SU-DHL-6 (cell line): ENCODE data around the gene RAG1.

Source experiments
- H2AFZ ChIP-seq: fragments of 200-600 bp; sonication (generic); 2 replicates; pipeline ENCODE4 v1.6.1; 2014; ENCODE audit warnings: low read depth, mild to moderate bottlenecking, moderate library complexity, mixed read lengths, antibody characterized with exemption, low read length; ENCODE audit not compliant: severe bottlenecking
- H3F3A ChIP-seq: fragments of 200-600 bp; shearing (Covaris generic); 2 replicates; pipeline ENCODE4 v1.6.0; 2016; ENCODE audit warnings: antibody characterized with exemption, mild to moderate bottlenecking; ENCODE audit not compliant: insufficient read depth
- H3K27ac ChIP-seq: fragments of 200-600 bp; sonication (generic); 2 replicates; pipeline ENCODE4 v1.5.1; 2016; ENCODE audit warnings: low read depth, mild to moderate bottlenecking, low read length, moderate library complexity, mixed read lengths
- H3K27me3 ChIP-seq: fragments of 200-600 bp; sonication (generic), shearing (Covaris generic); 2 replicates; pipeline ENCODE4 v1.6.0; 2014; ENCODE audit warnings: mild to moderate bottlenecking, low read length
- H3K36me3 ChIP-seq: fragments of 200-600 bp; sonication (generic); 2 replicates; pipeline ENCODE4 v1.6.1; 2014; ENCODE audit warnings: mild to moderate bottlenecking, low read length, mixed read lengths
- H3K4me2 ChIP-seq: fragments of 300-600, 200-600 bp; shearing (Covaris generic), sonication (generic); 2 replicates; pipeline ENCODE4 v1.6.0; 2014; ENCODE audit warnings: low read length, low read depth, mild to moderate bottlenecking; ENCODE audit not compliant: poor library complexity, severe bottlenecking
- H3K4me3 ChIP-seq: fragments of 200-600 bp; sonication (generic); 2 replicates; pipeline ENCODE4 v1.5.1; 2014; ENCODE audit warnings: antibody characterized with exemption, low read length, mild to moderate bottlenecking, mixed read lengths; ENCODE audit not compliant: insufficient read depth, poor library complexity, severe bottlenecking
- H3K79me2 ChIP-seq: fragments of 200-600 bp; sonication (generic); 2 replicates; pipeline ENCODE4 v1.6.1; 2014; ENCODE audit warnings: mild to moderate bottlenecking, low read length, moderate library complexity; ENCODE audit not compliant: insufficient read depth
- H3K9ac ChIP-seq: fragments of 200-600 bp; sonication (generic); 2 replicates; pipeline ENCODE4 v1.7.0; 2014; ENCODE audit warnings: mild to moderate bottlenecking, low read length
- H3K9me2 ChIP-seq: fragments of 200-600 bp; sonication (generic); replicated peaks from 2 replicates; pipeline ENCODE4 v1.6.1; 2014; ENCODE audit warnings: low read length; ENCODE audit not compliant: insufficient read depth
- H3K9me3 ChIP-seq: fragments of 200-600 bp; sonication (generic); 2 replicates; pipeline ENCODE4 v1.6.1; 2014; ENCODE audit warnings: low read length, mixed read lengths; ENCODE audit not compliant: insufficient read depth
- H4K20me1 ChIP-seq: fragments of 200-600 bp; sonication (generic); 2 replicates; pipeline ENCODE4 v1.6.1; 2014; ENCODE audit warnings: low read depth, mild to moderate bottlenecking, antibody characterized with exemption, low read length, moderate library complexity, mixed read lengths
- EZH2phosphoT487 ChIP-seq: fragments of 200-600 bp; sonication (generic), shearing (Covaris generic); conservative IDR thresholded peaks from 2 replicates; pipeline ENCODE4 v1.6.1; 2018; ENCODE audit warnings: mild to moderate bottlenecking, antibody characterized with exemption, low read length, moderate library complexity, mixed read lengths
- TF ChIP-seq, protein P1 (sequence below): fragments of 200-600 bp; sonication (generic); IDR thresholded peaks from one replicate; pipeline ENCODE4 v1.5.1; 2017; ENCODE audit warnings: antibody characterized with exemption, mild to moderate bottlenecking, low read length, moderate library complexity; ENCODE audit not compliant: insufficient read depth, poor library complexity, severe bottlenecking

The RAG1 gene

GRCh38 chr11:36565031-36565610 lies 2.7 kb upstream of the RAG1 start:
- Histone ChIP-seq H3F3A (no peaks in the 10 kb centered on the region), H3K27ac (no peak overlapping the region), H3K9me3 (no peaks in the 10 kb centered on the region), H3K4me2 (no peak overlapping the region), H3K9me2 (no peaks in the 10 kb centered on the region), H2AFZ (no peak overlapping the region), H3K4me3 (no peak overlapping the region), H4K20me1 (no peaks in the 10 kb centered on the region), H3K79me2 (no peaks in the 10 kb centered on the region), H3K9ac (no peak overlapping the region), H3K27me3 (no peaks in the 10 kb centered on the region), H3K36me3 (no peaks in the 10 kb centered on the region)
- TF ChIP-seq, protein P1, sequence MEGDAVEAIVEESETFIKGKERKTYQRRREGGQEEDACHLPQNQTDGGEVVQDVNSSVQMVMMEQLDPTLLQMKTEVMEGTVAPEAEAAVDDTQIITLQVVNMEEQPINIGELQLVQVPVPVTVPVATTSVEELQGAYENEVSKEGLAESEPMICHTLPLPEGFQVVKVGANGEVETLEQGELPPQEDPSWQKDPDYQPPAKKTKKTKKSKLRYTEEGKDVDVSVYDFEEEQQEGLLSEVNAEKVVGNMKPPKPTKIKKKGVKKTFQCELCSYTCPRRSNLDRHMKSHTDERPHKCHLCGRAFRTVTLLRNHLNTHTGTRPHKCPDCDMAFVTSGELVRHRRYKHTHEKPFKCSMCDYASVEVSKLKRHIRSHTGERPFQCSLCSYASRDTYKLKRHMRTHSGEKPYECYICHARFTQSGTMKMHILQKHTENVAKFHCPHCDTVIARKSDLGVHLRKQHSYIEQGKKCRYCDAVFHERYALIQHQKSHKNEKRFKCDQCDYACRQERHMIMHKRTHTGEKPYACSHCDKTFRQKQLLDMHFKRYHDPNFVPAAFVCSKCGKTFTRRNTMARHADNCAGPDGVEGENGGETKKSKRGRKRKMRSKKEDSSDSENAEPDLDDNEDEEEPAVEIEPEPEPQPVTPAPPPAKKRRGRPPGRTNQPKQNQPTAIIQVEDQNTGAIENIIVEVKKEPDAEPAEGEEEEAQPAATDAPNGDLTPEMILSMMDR, result no peak
- no peak for TF ChIP-seq EZH2phosphoT487

DNA sequence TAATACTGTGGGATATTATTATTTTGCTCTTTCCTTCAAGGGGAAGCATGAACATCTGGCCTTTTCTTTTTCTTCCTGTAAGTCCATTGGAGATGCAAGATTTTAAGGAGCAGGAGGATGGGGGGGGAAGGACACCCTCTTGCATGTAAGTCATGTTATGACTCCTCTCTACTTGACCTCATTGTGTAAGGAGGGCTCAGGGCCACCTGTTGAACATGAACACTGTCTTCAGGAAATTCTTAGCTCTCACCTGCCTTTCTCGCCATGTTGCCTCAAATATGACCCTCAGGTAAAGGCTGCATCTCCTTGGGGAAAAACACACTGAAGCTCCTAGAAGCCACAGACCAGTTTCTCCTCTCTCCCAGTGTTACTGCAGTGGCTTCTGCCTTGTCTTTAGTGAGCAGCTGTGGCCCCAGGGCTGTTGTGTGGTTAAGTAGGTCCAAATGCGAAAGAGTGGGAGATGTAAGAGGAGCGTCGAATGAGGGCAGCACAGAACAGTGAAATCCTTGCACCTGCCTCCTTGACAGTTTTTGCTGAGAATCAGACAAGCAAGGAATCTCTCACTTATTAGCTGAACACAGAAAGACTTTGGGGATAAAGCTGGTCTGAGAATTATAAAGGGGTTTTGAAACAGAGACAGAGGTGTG lies 1.3 kb upstream of the RAG1 start:
- no peak overlapping the region for H3K9ac ChIP-seq
- no peaks in the 10 kb centered on the region for H3K9me3 ChIP-seq
- TF ChIP-seq EZH2phosphoT487, result no peak
- TF ChIP-seq, protein P1, result no peak
- no peaks in the 10 kb centered on the region for H3K27me3 ChIP-seq
- no peaks in the 10 kb centered on the region for H3K79me2 ChIP-seq
- H3K9me2 ChIP-seq, result no peaks in the 10 kb centered on the region
- H4K20me1 ChIP-seq, result no peaks in the 10 kb centered on the region
- no peaks in the 10 kb centered on the region for H3F3A ChIP-seq
- no peak overlapping the region for H3K27ac ChIP-seq
- H2AFZ ChIP-seq, result no peak overlapping the region
- H3K36me3 ChIP-seq, result no peaks in the 10 kb centered on the region
- H3K4me3 ChIP-seq, result no peak overlapping the region
- no peak overlapping the region for H3K4me2 ChIP-seq

DNA sequence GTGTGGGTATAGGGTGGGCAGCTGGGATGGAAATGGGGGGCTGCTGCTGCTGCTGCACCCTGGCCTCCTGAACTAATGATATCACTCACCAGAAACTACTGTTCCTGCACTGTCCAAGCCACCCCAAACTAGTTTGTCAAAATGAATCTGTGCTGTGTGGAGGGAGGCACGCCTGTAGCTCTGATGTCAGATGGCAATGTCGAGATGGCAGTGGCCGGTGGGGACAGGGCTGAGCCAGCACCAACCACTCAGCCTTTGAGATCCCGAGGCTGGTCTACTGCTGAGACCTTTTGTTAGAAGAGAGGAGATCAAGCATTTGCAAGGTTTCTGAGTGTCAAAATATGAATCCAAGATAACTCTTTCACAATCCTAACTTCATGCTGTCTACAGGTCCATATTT lies 1.3 kb downstream of the RAG1 start:
- TF ChIP-seq, protein P1, result no peak
- no peak for TF ChIP-seq EZH2phosphoT487
- H2AFZ ChIP-seq, result no peak overlapping the region
- H3K36me3 ChIP-seq, result no peaks in the 10 kb centered on the region
- H3K79me2 ChIP-seq, result no peaks in the 10 kb centered on the region
- H3K9ac ChIP-seq, result no peak overlapping the region
- no peaks in the 10 kb centered on the region for H3K9me3 ChIP-seq
- H3K4me2 ChIP-seq, result no peak overlapping the region
- no peak overlapping the region for H3K4me3 ChIP-seq
- H3F3A ChIP-seq, result no peaks in the 10 kb centered on the region
- no peak overlapping the region for H3K27ac ChIP-seq
- no peaks in the 10 kb centered on the region for H4K20me1 ChIP-seq
- no peaks in the 10 kb centered on the region for H3K27me3 ChIP-seq
- H3K9me2 ChIP-seq, result no peaks in the 10 kb centered on the region
